ENCODE results near the gene ADAM17. TPM values are rescaled to one million over a fixed set of nuclear protein-coding genes. Genes with fewer than 3 reads are reported as not detected.

The ADAM17 gene
- total RNA-seq, 2 experiments from 2014 or later: 50.5 to 83.3 TPM

Other genes starting within 250 kb of the ADAM17 start
- 51.9 and 54.0 TPM in 2 replicates for gene ITGB1BP1, start 132.3 kb downstream of the ADAM17 start, total RNA-seq (2014; rRNA removed; shearing (Covaris generic))
- gene ITGB1BP1, start 132.3 kb downstream of the ADAM17 start, total RNA-seq (2022): 102 and 105 TPM in 2 replicates
- 52.0 and 54.5 TPM in 2 replicates for gene CPSF3, start 132.2 kb downstream of the ADAM17 start, total RNA-seq (2014; rRNA removed; shearing (Covaris generic))
- gene CPSF3, start 132.2 kb downstream of the ADAM17 start, total RNA-seq (2022): 88.3 and 95.2 TPM in 2 replicates
- 0.66 and 0.98 TPM in 2 replicates for gene IAH1, start 81.3 kb downstream of the ADAM17 start, total RNA-seq (2014; rRNA removed; shearing (Covaris generic))
- 3.8 and 7.0 TPM in 2 replicates for gene IAH1, start 81.3 kb downstream of the ADAM17 start, total RNA-seq (2022)
- gene YWHAQ, start 75.2 kb upstream of the ADAM17 start, total RNA-seq (2014; rRNA removed; shearing (Covaris generic)): 152 and 181 TPM in 2 replicates
- gene YWHAQ, start 75.2 kb upstream of the ADAM17 start, total RNA-seq (2022): 252 and 268 TPM in 2 replicates

Data from OCI-LY7 (cell line).